Transverse colon (tissue), 4 donors: Measurements from ENCODE around the gene FBRS. TPM values are rescaled to one million over a fixed set of nuclear protein-coding genes. Genes with fewer than 3 reads are reported as not detected.
"Not testable (repeated sequence)": the region's sequence is repeated elsewhere in the genome, so short reads cannot be mapped to it uniquely, and the experiment has no call there.

Source experiments
- DNase-seq: peaks from one replicate; pipeline ENCODE4 v3.0.0-alpha.2; 2019
- H3K27ac ChIP-seq, 4 donors: fragments of 200-600 bp; sonication (generic); 2 replicates each; pipeline ENCODE4 v1.5.1; 2016 to 2018; ENCODE audit warnings: inconsistent platforms in 4 of 4
- H3K27me3 ChIP-seq: fragments of 200-600 bp; sonication (generic); 2 replicates; pipeline ENCODE4 v1.5.1; 2017; ENCODE audit warnings: inconsistent platforms
- H3K36me3 ChIP-seq, 4 donors: fragments of 200-600 bp; sonication (generic); 2 replicates each; pipeline ENCODE4 v1.5.1; 2017 to 2019; ENCODE audit warnings: inconsistent platforms in 4 of 4
- H3K4me1 ChIP-seq, 4 donors: fragments of 200-600 bp; sonication (generic); 2 replicates each; pipeline ENCODE4 v1.5.1; 2017 to 2020; ENCODE audit warnings: inconsistent platforms in 4 of 4
- H3K4me3 ChIP-seq, 4 donors: fragments of 200-600 bp; sonication (generic); 1 replicate in 1 of 4; 2 replicates in 3 of 4; pipeline versions ENCODE4 v1.5.1 to v1.6.1; 2017 to 2019; ENCODE audit warnings: inconsistent platforms in 4 of 4
- H3K9me3 ChIP-seq, 2 donors: fragments of 200-600 bp; sonication (generic); 2 replicates each; pipeline ENCODE4 v1.5.1; 2017 to 2019; ENCODE audit warnings: inconsistent platforms in 2 of 2
- EP300 ChIP-seq: sonication (generic); formaldehyde crosslinking; IDR thresholded peaks from one replicate; pipeline ENCODE4 v1.6.1; 2017; ENCODE audit warnings: antibody characterized with exemption, low read depth
- POLR2A ChIP-seq: fragments of 450-650 bp; IDR thresholded peaks from one replicate; pipeline ENCODE4 v1.6.1; 2016; ENCODE audit warnings: antibody characterized with exemption, mild to moderate bottlenecking, moderate library complexity
- POLR2AphosphoS5 ChIP-seq, 3 donors: sonication (generic); formaldehyde crosslinking; IDR thresholded peaks; one replicate each; pipeline ENCODE4 v1.6.1; 2016; ENCODE audit warnings: antibody characterized with exemption in 3 of 3
- WGBS, 2 donors: methylation state at CpG; one replicate each; pipeline ENCODE4 v1.1.5; 2018; ENCODE audit warnings: low coverage in 1 of 2; 5-methylcytosine and 5-hydroxymethylcytosine counted together
- in situ Hi-C, 4 donors: fragments of 200-750 bp; cut with MboI; loops; one replicate each; pipeline versions ENCODE4 v1.15.0 to v1.15.1; 2017; ENCODE audit warnings: low sequenced_read_pairs in 3 of 4, low pct_ligation_motif_present in 1 of 4, low pct_unique_long_range_greater_than_20kb in 1 of 4
- intact Hi-C: fragments of 100-400 bp; cut with DNase I; formaldehyde crosslinking; loops from one replicate; pipeline ENCODE4 v1.15.1; 2023; ENCODE audit warnings: low total_unique reads
- total RNA-seq, 4 donors: library from RNA; depleted of rRNA; stranded (reverse); fragments of >200 nt; gene quantifications; one replicate each; pipeline ENCODE4 v1.1.0, GENCODE V29; 2016
- TF ChIP-seq, protein P1 (sequence below), 5 experiments: fragments of 200-600 bp in 3 of 5; fragments of 450-650 bp in 2 of 5; sonication (generic) in 3 of 5; IDR thresholded peaks; 1 replicate in 2 of 5; 2 replicates in 3 of 5; pipeline ENCODE4 v1.5.1; 2016 to 2017; ENCODE audit warnings: antibody characterized with exemption in 5 of 5, inconsistent platforms in 3 of 5, mild to moderate bottlenecking in 2 of 5, moderate library complexity in 1 of 5

The FBRS gene
- total RNA-seq, 4 donors from 2014 or later: 54.6 to 114 (median 73.1) TPM

DNA sequence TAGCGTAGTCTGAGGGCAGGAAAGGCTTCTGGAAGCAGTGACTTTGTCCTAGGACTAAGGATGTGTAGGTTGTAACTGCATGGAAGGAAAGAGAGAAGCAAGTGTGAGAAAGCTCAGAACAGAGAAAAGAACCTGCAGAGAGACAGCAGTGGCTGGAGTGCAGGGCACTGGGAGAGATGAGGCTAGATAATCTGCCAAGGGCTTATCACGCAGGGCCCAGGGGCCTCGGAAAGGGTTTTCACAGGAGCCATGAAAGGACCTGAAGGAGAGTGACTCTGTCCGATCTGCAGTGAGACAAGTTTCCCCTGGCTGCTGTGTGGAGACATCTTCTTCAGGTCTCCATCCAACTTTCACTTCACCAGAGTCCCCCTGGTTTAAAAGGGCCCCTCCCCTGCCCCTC is 33.7 kb downstream of the FBRS start:
- Histone ChIP-seq H3K9me3 (no peaks in the 10 kb centered on the region), H3K27me3 (no peaks in the 10 kb centered on the region), H3K4me1 (peaks cover 0 to 3% (median 1%) of the 10 kb centered on the region in 4 donors), H3K27ac (no peak overlapping the region), H3K4me3 (no peak overlapping the region), H3K36me3 (no peaks in the 10 kb centered on the region)
- TF ChIP-seq, protein P1, sequence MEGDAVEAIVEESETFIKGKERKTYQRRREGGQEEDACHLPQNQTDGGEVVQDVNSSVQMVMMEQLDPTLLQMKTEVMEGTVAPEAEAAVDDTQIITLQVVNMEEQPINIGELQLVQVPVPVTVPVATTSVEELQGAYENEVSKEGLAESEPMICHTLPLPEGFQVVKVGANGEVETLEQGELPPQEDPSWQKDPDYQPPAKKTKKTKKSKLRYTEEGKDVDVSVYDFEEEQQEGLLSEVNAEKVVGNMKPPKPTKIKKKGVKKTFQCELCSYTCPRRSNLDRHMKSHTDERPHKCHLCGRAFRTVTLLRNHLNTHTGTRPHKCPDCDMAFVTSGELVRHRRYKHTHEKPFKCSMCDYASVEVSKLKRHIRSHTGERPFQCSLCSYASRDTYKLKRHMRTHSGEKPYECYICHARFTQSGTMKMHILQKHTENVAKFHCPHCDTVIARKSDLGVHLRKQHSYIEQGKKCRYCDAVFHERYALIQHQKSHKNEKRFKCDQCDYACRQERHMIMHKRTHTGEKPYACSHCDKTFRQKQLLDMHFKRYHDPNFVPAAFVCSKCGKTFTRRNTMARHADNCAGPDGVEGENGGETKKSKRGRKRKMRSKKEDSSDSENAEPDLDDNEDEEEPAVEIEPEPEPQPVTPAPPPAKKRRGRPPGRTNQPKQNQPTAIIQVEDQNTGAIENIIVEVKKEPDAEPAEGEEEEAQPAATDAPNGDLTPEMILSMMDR (IDR thresholded peaks at IDR 0.05): no peak
- no peak for TF ChIP-seq EP300
- no peak for TF ChIP-seq POLR2AphosphoS5 (IDR thresholded peaks at IDR 0.05)
- TF ChIP-seq POLR2A: no peak
- DNase-seq: no peak
- in situ Hi-C loops: loop anchor here in 1 of 4 donors (10.0 kb wide), 1 partner anchor 47 kb away; no protein-coding TSS in a partner anchor
- intact Hi-C loops: no loop called here
- WGBS, 2 donors: 67 to 80% methylated on average over 4 of the region's 4 CpGs

DNA sequence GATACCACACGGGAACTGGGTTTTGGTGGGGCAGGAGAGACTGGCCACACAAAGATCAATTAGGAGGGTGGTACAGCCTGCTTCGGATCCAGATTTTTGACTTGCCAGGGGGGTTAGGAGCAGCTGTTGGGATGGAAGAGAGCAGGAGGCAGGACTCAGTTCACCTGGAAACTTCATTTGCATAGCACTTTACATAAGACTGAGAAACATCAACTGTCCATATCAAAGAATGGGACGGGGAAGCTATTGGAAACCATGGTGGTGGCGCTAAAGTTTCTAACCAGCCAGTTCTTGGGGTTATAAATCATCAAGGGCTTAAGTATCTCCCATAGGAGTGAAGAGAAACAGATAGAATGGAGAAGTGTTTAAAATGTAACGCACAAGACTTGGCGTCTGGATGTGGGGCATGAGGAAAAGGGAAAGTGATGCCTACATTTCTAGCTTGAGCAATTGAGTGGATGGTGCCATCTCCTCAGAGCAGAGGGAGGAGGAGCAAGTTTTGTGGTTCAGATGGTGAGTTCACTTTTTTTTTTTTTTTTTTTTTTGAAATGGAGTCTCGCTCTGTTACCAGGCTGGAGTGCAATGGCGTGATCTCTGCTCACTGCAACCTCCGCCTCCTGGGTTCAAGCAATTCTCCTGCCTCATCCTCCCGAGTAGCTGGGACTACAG is 34.3 kb downstream of the FBRS start:
- 76 to 79% methylated on average over 6 to 10 of the region's 10 CpGs for WGBS, 2 donors
- no peak for TF ChIP-seq POLR2A
- TF ChIP-seq, protein P1 (IDR thresholded peaks at IDR 0.05): no peak
- no peak for TF ChIP-seq EP300
- no peak for TF ChIP-seq POLR2AphosphoS5 (IDR thresholded peaks at IDR 0.05)
- no peaks in the 10 kb centered on the region for H3K9me3 ChIP-seq
- H3K4me3 ChIP-seq: no peak overlapping the region
- H3K36me3 ChIP-seq: no peaks in the 10 kb centered on the region
- no peak overlapping the region for H3K27ac ChIP-seq
- in situ Hi-C loops: loop anchor here in 1 of 4 donors (10.0 kb wide), 1 partner anchor 48 kb away; no protein-coding TSS in a partner anchor
- intact Hi-C loops: no loop called here
- H3K27me3 ChIP-seq: no peaks in the 10 kb centered on the region
- peaks cover 0 to 9% (median 3%) of the 10 kb centered on the region in 4 donors for H3K4me1 ChIP-seq
- DNase-seq: no peak

DNA sequence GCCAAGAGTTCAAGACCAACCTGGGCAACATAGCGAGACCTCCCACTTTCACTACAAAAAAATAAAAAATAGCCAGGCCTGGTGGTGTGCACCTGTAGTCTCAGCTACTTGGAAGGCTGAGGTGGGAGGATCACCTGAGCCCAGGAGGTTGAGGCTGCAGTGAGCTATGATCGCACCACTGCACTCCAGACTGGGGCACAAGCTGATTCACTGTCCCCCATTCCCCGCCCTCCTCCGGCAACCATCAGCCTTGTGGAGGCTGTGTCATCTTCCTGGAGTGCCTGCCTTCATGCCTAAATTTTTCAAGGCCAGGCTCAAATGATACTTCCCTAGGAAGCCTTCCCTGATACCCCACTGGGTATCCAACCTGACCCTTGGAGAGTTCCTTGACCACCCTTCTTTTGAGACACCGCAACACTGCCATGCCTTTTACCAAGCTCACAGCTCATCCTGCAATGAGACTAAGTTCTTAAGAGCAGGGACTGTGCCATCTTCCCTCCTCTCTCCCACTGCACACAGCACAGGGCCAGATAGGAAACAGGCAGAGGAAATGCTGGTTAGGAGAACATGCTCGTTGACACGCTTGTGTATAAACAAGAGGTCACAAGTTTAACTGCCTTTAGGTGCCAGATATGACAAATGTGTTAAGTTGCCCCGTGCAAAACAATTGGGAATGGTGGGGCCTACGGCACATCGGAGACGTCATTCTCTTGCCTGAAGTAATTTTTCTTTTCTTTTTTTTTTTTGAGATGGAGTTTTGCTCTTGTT is 36.9 kb downstream of the FBRS start:
- WGBS, 2 donors: 60 to 74% methylated on average over 4 to 11 of the region's 11 CpGs
- no peaks in the 10 kb centered on the region for H3K27me3 ChIP-seq
- no peaks in the 10 kb centered on the region for H3K9me3 ChIP-seq
- no peak for DNase-seq
- no peak overlapping the region for H3K27ac ChIP-seq
- no peaks in the 10 kb centered on the region for H3K36me3 ChIP-seq
- in situ Hi-C loops (loop anchor here in 1 of 4 donors (10.0 kb wide), 1 partner anchor 50 kb away; no protein-coding TSS in a partner anchor), intact Hi-C loops (no loop called here)
- TF ChIP-seq, protein P1 (IDR thresholded peaks at IDR 0.05): no peak
- no peak for TF ChIP-seq POLR2A
- no peak for TF ChIP-seq EP300
- TF ChIP-seq POLR2AphosphoS5 (IDR thresholded peaks at IDR 0.05): no peak
- no peak overlapping the region for H3K4me3 ChIP-seq
- peaks cover 8 to 20% (median 11%) of the 10 kb centered on the region in 4 donors for H3K4me1 ChIP-seq

DNA sequence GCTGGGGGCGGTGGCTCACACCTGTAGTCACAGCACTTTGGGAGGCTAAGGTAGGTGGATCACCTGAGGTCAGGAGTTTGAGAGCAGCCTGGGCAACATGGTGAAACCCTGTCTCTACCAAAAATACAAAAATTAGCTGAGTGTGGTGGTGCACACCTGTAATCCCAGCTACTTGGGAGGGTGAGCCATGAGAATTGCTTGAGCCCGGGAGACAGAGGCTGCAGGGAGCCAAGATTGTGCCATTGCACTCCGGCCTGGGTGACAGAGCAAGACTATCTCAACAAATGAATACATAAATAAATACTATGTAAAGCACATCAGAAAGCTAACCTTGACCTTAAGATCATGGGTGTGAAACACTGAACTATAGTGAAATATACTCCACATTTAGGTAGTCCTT is 38.4 kb downstream of the FBRS start:
- in situ Hi-C loops: loop anchor here in 1 of 4 donors (10.0 kb wide), 1 partner anchor 52 kb away; no protein-coding TSS in a partner anchor
- H3K9me3 ChIP-seq, intact Hi-C loops, H3K4me3 ChIP-seq, H3K27ac ChIP-seq, H3K27me3 ChIP-seq, DNase-seq: not testable (repeated sequence)
- WGBS, 2 donors: 97 to 100% methylated on average over 1 to 3 of the region's 3 CpGs
- peaks cover 9 to 24% (median 14%) of the 10 kb centered on the region in 4 donors for H3K4me1 ChIP-seq
- H3K36me3 ChIP-seq: peaks cover 0 to 13% (median 4%) of the 10 kb centered on the region in 4 donors
